HepG2 (cell line): ENCODE results near the gene NCAPD2. TPM values are rescaled to one million over a fixed set of nuclear protein-coding genes. Genes with fewer than 3 reads are reported as not detected.

Source experiments
- ATAC-seq: fragments of 200-7000 bp; cut with Tn5 transposase; 3 replicates; pipeline ENCODE4 v1.9.1; 2020; ENCODE audit warnings: mild to moderate bottlenecking, moderate library complexity
- BruUV-seq: library from RNA; stranded (reverse); fragments of 400-500 nt; replicated peaks from 2 replicates; lab custom pipeline; 2021; lab: Mats Ljungman, UMichigan
- CTCF ChIA-PET: fragments of 300-600 bp; formaldehyde crosslinking; extraction: SDS; loops from one replicate; lab custom pipeline; 2021; ENCODE audit warnings: low total read pairs, inconsistent platforms, low intra/inter-chr PET ratio; lab: Yijun Ruan, JAX
- POLR2A ChIA-PET: fragments of 350-600 bp; sonication (Branson Sonifier 250); formaldehyde crosslinking; loops from one replicate; lab custom pipeline; 2020; ENCODE audit warnings: antibody characterized with exemption, inconsistent platforms; lab: Yijun Ruan, JAX
- DNase-seq: peaks from one replicate; pipeline ENCODE4 v3.0.0-alpha.2; 2015; ENCODE audit warnings: low spot score
- FAIRE-seq: peaks from 3 replicates; lab custom pipeline; 2011; peaks lifted over from hg19 to GRCh38; lab: Jason Lieb, UNC
- H2AFZ ChIP-seq: one replicate; pipeline ENCODE4 v1.6.1; 2011; ENCODE audit warnings: low read length, inconsistent platforms
- H3K27ac ChIP-seq: fragments of 300-600 bp; 3 replicates; pipeline ENCODE4 v1.8.0; 2011; ENCODE audit warnings: mixed run types, mild to moderate bottlenecking, mixed read lengths, low read length, inconsistent platforms; ENCODE audit not compliant: insufficient read depth; ENCODE audit errors: extremely low read length
- H3K27me3 ChIP-seq, 2 experiments: fragments of 200-600 bp in 1 of 2; 2 replicates in 1 of 2; 3 replicates in 1 of 2; pipeline versions ENCODE4 v1.6.0 to v1.8.0; 2011; ENCODE audit warnings: low read length in 2 of 2, mild to moderate bottlenecking in 2 of 2, moderate library complexity in 2 of 2, inconsistent platforms in 1 of 2; ENCODE audit not compliant: insufficient read depth in 2 of 2, control insufficient read depth in 1 of 2
- H3K36me3 ChIP-seq, 2 experiments: fragments of 200-600 bp in 1 of 2; replicated peaks in 1 of 2; 2 replicates in 1 of 2; 3 replicates in 1 of 2; pipeline versions ENCODE4 v1.5.1 to v1.8.0; 2011; ENCODE audit warnings: low read length in 2 of 2, inconsistent platforms in 1 of 2; ENCODE audit not compliant: insufficient read depth in 2 of 2, control insufficient read depth in 1 of 2
- H3K4me1 ChIP-seq: 2 replicates; pipeline ENCODE4 v1.5.1; 2012; ENCODE audit warnings: low read length, inconsistent platforms; ENCODE audit not compliant: insufficient read depth
- H3K4me2 ChIP-seq: 2 replicates; pipeline ENCODE4 v1.6.0; 2011; ENCODE audit warnings: low read depth, low read length, inconsistent platforms
- H3K4me3 ChIP-seq, 3 experiments: fragments of 200-600 bp in 1 of 3; sonication (generic), shearing (Covaris generic) in 1 of 3; replicated peaks in 1 of 3; 2 replicates each; pipeline ENCODE4 v1.5.1; 2011 to 2016; ENCODE audit warnings: low read length in 3 of 3, inconsistent platforms in 2 of 3, low read depth in 2 of 3, mild to moderate bottlenecking in 2 of 3, control low read depth in 1 of 3, mixed read lengths in 1 of 3; ENCODE audit not compliant: insufficient read depth in 1 of 3
- H3K79me2 ChIP-seq: one replicate; pipeline ENCODE4 v1.6.1; 2011; ENCODE audit warnings: low read length, inconsistent platforms; ENCODE audit not compliant: insufficient read depth
- H3K9ac ChIP-seq: 2 replicates; pipeline ENCODE4 v1.6.0; 2011; ENCODE audit warnings: mild to moderate bottlenecking, low read depth, low read length, inconsistent platforms; ENCODE audit not compliant: insufficient read depth
- H3K9me3 ChIP-seq: 2 replicates; pipeline ENCODE4 v1.5.1; 2012; ENCODE audit warnings: mild to moderate bottlenecking, low read length
- H4K20me1 ChIP-seq: 2 replicates; pipeline ENCODE4 v1.6.0; 2011; ENCODE audit warnings: inconsistent platforms, mild to moderate bottlenecking, low read length, moderate library complexity; ENCODE audit not compliant: insufficient read depth
- FOXO4 ChIP-seq: sonication (generic); formaldehyde crosslinking; conservative IDR thresholded peaks from 2 replicates; pipeline ENCODE4 v1.8.1; 2023; ENCODE audit warnings: missing genetic modification reagents
- HNRNPH1 ChIP-seq: fragments of 200-400 bp; formaldehyde crosslinking; optimal IDR thresholded peaks from 2 replicates; pipeline ENCODE3; 2017; ENCODE audit warnings: mild to moderate bottlenecking, low read depth, low read length
- SP2 ChIP-seq: sonication (generic); formaldehyde crosslinking; IDR thresholded peaks from 2 replicates; pipeline ENCODE4 v1.5.1; 2020; ENCODE audit warnings: mild to moderate bottlenecking, missing genetic modification reagents
- SRY ChIP-seq: sonication (generic); formaldehyde crosslinking; IDR thresholded peaks from 2 replicates; pipeline ENCODE4 v1.8.0; 2022; ENCODE audit warnings: mild to moderate bottlenecking, missing genetic modification reagents
- TRAFD1 ChIP-seq: sonication (generic); formaldehyde crosslinking; IDR thresholded peaks from 2 replicates; pipeline ENCODE4 v1.5.1; 2020; ENCODE audit warnings: missing genetic modification reagents, mild to moderate bottlenecking, borderline replicate concordance
- ZBTB2 ChIP-seq: sonication (generic); formaldehyde crosslinking; IDR thresholded peaks from 2 replicates; pipeline ENCODE4 v1.8.0; 2022; ENCODE audit warnings: low read depth, missing genetic modification reagents
- ZFX ChIP-seq: sonication (generic); formaldehyde crosslinking; IDR thresholded peaks from 2 replicates; pipeline ENCODE4 v1.4.0; 2020; ENCODE audit warnings: mild to moderate bottlenecking, low read depth, missing genetic modification reagents, moderate library complexity
- ZNF30 ChIP-seq: sonication (generic); formaldehyde crosslinking; IDR thresholded peaks from 2 replicates; pipeline ENCODE4 v1.5.0; 2020; ENCODE audit warnings: mild to moderate bottlenecking, missing genetic modification reagents
- ZNF331 ChIP-seq: sonication (generic); formaldehyde crosslinking; IDR thresholded peaks from 2 replicates; pipeline ENCODE4 v1.4.0; 2020; ENCODE audit warnings: missing genetic modification reagents
- ZNF34 ChIP-seq: sonication (generic); formaldehyde crosslinking; IDR thresholded peaks from 2 replicates; pipeline ENCODE4 v1.4.0; 2020; ENCODE audit warnings: mild to moderate bottlenecking, missing genetic modification reagents, borderline replicate concordance
- ZNF574 ChIP-seq: sonication (generic); formaldehyde crosslinking; IDR thresholded peaks from 2 replicates; pipeline ENCODE4 v1.4.0; 2020; ENCODE audit warnings: missing genetic modification reagents
- ZNF639 ChIP-seq: conservative IDR thresholded peaks from 2 replicates; pipeline ENCODE4 v1.6.1; 2018; ENCODE audit warnings: missing genetic modification reagents
- ZSCAN25 ChIP-seq: sonication (generic); formaldehyde crosslinking; IDR thresholded peaks from 2 replicates; pipeline ENCODE4 v1.8.0; 2022; ENCODE audit warnings: mild to moderate bottlenecking, missing genetic modification reagents
- WGBS: methylation state at CpG from one replicate; pipeline ENCODE4 v1.1.6; 2017; ENCODE audit warnings: low lambda C conversion rate; 5-methylcytosine and 5-hydroxymethylcytosine counted together
- in situ Hi-C: cut with HindIII; loops from 2 replicates; pipeline ENCODE4 v1.10.0; 2017; ENCODE audit warnings: low pct_unique_long_range_greater_than_20kb; ENCODE audit not compliant: extremely low pct_ligation_motif_present
- intact Hi-C: fragments of 100-400 bp; cut with micrococcal nuclease; formaldehyde crosslinking; loops from one replicate; pipeline ENCODE4 v1.10.0; 2022; ENCODE audit not compliant: unreplicated experiment
- polyA plus RNA-seq, 8 experiments: library from polyadenylated mRNA; depleted of rRNA in 3 of 8; stranded (reverse) in 7 of 8; unstranded in 1 of 8; fragments of >200 nt; fragmentation: Illumina TruSeq in 4 of 8; extraction: Trizol in 4 of 8; gene quantifications; 2 replicates each; pipeline versions ENCODE4 v1.2.1 to v1.2.3, GENCODE V29; 2011 to 2016; ENCODE audit warnings: low read depth in 4 of 8, missing spikeins in 1 of 8, mixed read lengths in 1 of 8; ENCODE audit not compliant: insufficient read depth in 1 of 8
- total RNA-seq, 5 experiments: library from RNA; depleted of rRNA; stranded (reverse); fragments of >200 nt; fragmentation: Illumina TruSeq; extraction: Trizol; gene quantifications; 2 replicates each; pipeline ENCODE4 v1.2.3, GENCODE V29; 2016; ENCODE audit warnings: low read depth in 1 of 5

Gene NCAPD2
- total and polyA plus RNA-seq, 2 of the 13 experiments (the other 11 are each of a cell fraction or from before 2014, with no cell fraction given): 51.1 to 65.6 TPM

GRCh38 chr12:6532927-6533652 lies 39.2 kb downstream of the NCAPD2 start:
- peak; percentile 58 for FAIRE-seq
- peaks cover 33% of the 10 kb centered on the region for H3K79me2 ChIP-seq
- no peaks in the 10 kb centered on the region; a peak in 1 of 5 replicates for H3K27me3 ChIP-seq
- ATAC-seq: peak; percentile 77
- CTCF ChIA-PET: no interaction called here
- peak overlapping the region; percentile 58 to 99 (median 60) for H3K4me3 ChIP-seq
- peaks cover 14 to 61% of the 10 kb centered on the region in 2 experiments for H3K36me3 ChIP-seq
- POLR2A ChIA-PET: interaction anchor here (1.1 to 2.2 kb wide), 13 partner anchors 9 to 198 kb away, joined by 3 to 25 read pairs (median 7); partner anchors contain the start of genes COPS7A, LTBR, MRPL51 and NOP2
- H4K20me1 ChIP-seq: peaks cover 35% of the 10 kb centered on the region
- no peak overlapping the region for H2AFZ ChIP-seq
- WGBS: under 1% methylated on average over 12 of the region's 14 CpGs
- BruUV-seq: no TSS peak
- intact Hi-C loops: loop anchor here (1.0 to 10.0 kb wide), 4 partner anchors 38 to 188 kb away; partner anchors contain the start of genes NCAPD2, TNFRSF1A and VAMP1
- in situ Hi-C loops: loop anchor here (10.0 kb wide), 1 partner anchor 108 kb away; no protein-coding TSS in a partner anchor
- H3K9ac ChIP-seq: peak overlapping the region; percentile 96
- H3K4me1 ChIP-seq: peaks cover 48% of the 10 kb centered on the region
- no peaks in the 10 kb centered on the region for H3K9me3 ChIP-seq
- peak overlapping the region; percentile 96 for H3K4me2 ChIP-seq
- H3K27ac ChIP-seq: peak overlapping the region; percentile 97
- DNase-seq: peak; percentile 84
- TF ChIP-seq ZNF30 (CRISPR knock-in tag) (no peak), ZNF639 (CRISPR knock-in tag) (0 out of 2 replicates have a peak, but pooled peaks have one; percentile 11), ZSCAN25 (peak; percentile 52; the same call in 1 of the 2 replicates), ZNF574 (CRISPR knock-in tag) (0 out of 2 replicates have a peak, but pooled peaks have one; percentile 44), SP2 (peak; percentile 68), SRY (CRISPR knock-in tag) (0 out of 2 replicates have a peak, but pooled peaks have one; percentile 43), ZNF331 (CRISPR knock-in tag) (0 out of 2 replicates have a peak, but pooled peaks have one; percentile 41), ZBTB2 (0 out of 2 replicates have a peak, but pooled peaks have one; percentile 17), HNRNPH1 (peak; percentile 69), TRAFD1 (CRISPR knock-in tag) (0 out of 2 replicates have a peak, but pooled peaks have one; percentile 6), FOXO4 (CRISPR knock-in tag) (0 out of 2 replicates have a peak, but pooled peaks have one; percentile 67), ZNF34 (CRISPR knock-in tag) (no peak), ZFX (CRISPR knock-in tag) (no peak)
